Activated CD4-positive, alpha-beta T cell treated with anti-CD3 and anti-CD28 coated beads, Interleukin-2, amount 50 U/mL, for 1 hour (primary cell): ENCODE results near the gene CNTLN.
"Not testable (repeated sequence)": the region's sequence is repeated elsewhere in the genome, so short reads cannot be mapped to it uniquely, and the experiment has no call there.

Source experiments
- DNase-seq: peaks from one replicate; pipeline ENCODE4 v3.0.0-alpha.2; 2020

The CNTLN gene

GRCh38 chr9:17134396-17135294, at the start of gene CNTLN:
Gene CNTLN (plus strand): TSS chr9:17135040. CDS start chr9:17135066, 26 bp downstream.
- DNase-seq: peak; percentile 9

- no peak for DNase-seq
Measured at GRCh38 chr9:17088566-17088965, 46.3 kb upstream of the CNTLN start.

GRCh38 chr9:17090041-17090440, 44.8 kb upstream of the CNTLN start:
- DNase-seq: no peak

- DNase-seq: no peak
Measured at GRCh38 chr9:17116400-17116837, 18.4 kb upstream of the CNTLN start.

- no peak for DNase-seq
Measured at GRCh38 chr9:17117372-17117771, 17.5 kb upstream of the CNTLN start.

GRCh38 chr9:17120203-17120602, 14.6 kb upstream of the CNTLN start:
- no peak for DNase-seq

GRCh38 chr9:17121264-17121663, 13.6 kb upstream of the CNTLN start:
- DNase-seq: no peak

- no peak for DNase-seq
Measured at GRCh38 chr9:17130291-17130690, 4.5 kb upstream of the CNTLN start.

- no peak for DNase-seq
Measured at GRCh38 chr9:17130725-17131124, 4.1 kb upstream of the CNTLN start.

- DNase-seq: no peak
Measured at GRCh38 chr9:17131494-17131893, 3.3 kb upstream of the CNTLN start.

GRCh38 chr9:17135295-17136160, 688 bp downstream of the CNTLN start:
- no peak for DNase-seq

GRCh38 chr9:17137566-17137965, 2.7 kb downstream of the CNTLN start:
- no peak for DNase-seq

- DNase-seq: no peak
Measured at GRCh38 chr9:17138503-17138902, 3.7 kb downstream of the CNTLN start.

GRCh38 chr9:17140418-17140817, 5.6 kb downstream of the CNTLN start:
- DNase-seq: no peak

- DNase-seq: no peak
Measured at GRCh38 chr9:17148324-17148723, 13.5 kb downstream of the CNTLN start.

- no peak for DNase-seq
Measured at GRCh38 chr9:17159469-17159868, 24.6 kb downstream of the CNTLN start.

- no peak for DNase-seq
Measured at GRCh38 chr9:17160327-17160726, 25.5 kb downstream of the CNTLN start.

- no peak for DNase-seq
Measured at GRCh38 chr9:17165764-17166163, 30.9 kb downstream of the CNTLN start.

- no peak for DNase-seq
Measured at GRCh38 chr9:17166346-17166745, 31.5 kb downstream of the CNTLN start.

- DNase-seq: no peak
Measured at GRCh38 chr9:17171309-17172094, 36.7 kb downstream of the CNTLN start.

- not testable (repeated sequence) for DNase-seq
Measured at GRCh38 chr9:17177496-17177895, 42.7 kb downstream of the CNTLN start.

GRCh38 chr9:17185481-17186029, 50.7 kb downstream of the CNTLN start:
- no peak for DNase-seq

- DNase-seq: no peak
Measured at GRCh38 chr9:17191082-17191481, 56.2 kb downstream of the CNTLN start.
